ENCODE data around the gene DDX31.
A peak's percentile ranks its signal among the peaks of the same experiment; 100 is the strongest.
"Not testable (repeated sequence)": the region's sequence is repeated elsewhere in the genome, so short reads cannot be mapped to it uniquely, and the experiment has no call there.

Gene DDX31

DNA sequence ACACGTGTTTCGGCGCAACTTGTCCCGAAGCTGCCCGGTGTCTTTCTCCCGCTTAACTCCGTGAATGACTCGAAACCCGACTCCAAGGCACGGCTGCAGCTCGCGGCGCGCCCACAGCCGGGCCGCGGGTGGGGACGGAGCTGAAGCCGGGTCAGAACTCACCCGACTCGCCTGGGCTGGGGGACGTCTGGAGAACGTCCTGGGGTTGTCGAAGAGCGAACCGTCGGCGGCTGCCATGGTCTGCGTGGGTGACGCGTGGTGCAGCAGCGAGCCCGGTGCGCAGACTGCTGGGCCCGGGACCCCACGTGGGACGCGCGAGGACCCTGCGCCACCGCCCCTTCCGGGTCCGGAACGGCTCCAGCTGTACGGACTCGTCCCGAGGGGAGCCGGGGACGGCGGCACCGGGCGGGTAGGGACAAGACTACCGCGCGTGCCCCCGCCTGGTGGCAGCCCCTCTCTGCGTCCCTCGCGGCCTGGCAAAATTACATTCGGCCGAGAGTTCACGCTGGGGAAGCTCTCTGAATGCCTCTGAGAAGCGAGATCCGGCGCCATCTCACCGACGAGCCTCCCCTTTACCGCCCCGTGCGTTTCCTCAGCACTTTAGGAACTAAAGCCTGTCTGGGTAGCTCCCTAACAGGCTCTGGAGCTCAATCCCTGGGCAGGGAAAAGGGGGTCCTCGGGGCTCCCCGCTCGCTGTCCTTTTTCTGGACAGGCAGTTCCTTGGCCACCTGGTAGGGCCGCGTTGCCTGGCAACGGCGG is at the start of gene DDX31:
TSS of gene DDX31 (minus strand) at position 286 of the 759 bp plus-strand sequence. CDS start at position 237, 49 bp downstream.
- Mint-ChIP-seq H3K4me3 (peak within 1 kb of the TSS; percentile 92), H3K4me1 (ENCODE audit: low read depth) (peaks cover 47% of the 10 kb centered on the region), H3K36me3 (ENCODE audit: low read depth) (peaks cover 36% of the 10 kb centered on the region), H3K27ac (peak within 1 kb of the TSS; percentile 92), H3K9me3 (no peaks in the 10 kb centered on the region), H3K27me3 (no peaks in the 10 kb centered on the region)

- not testable (repeated sequence) for H3K4me1 Mint-ChIP-seq (ENCODE audit: low read depth); H3K27ac Mint-ChIP-seq; H3K36me3 Mint-ChIP-seq (ENCODE audit: low read depth); H3K9me3 Mint-ChIP-seq; H3K4me3 Mint-ChIP-seq
- peaks cover 29% of the 10 kb centered on the region for H3K27me3 Mint-ChIP-seq
Measured at GRCh38 chr9:132718381-132718928, 48.7 kb upstream of the DDX31 start.

GRCh38 chr9:132717326-132717945 is 47.7 kb upstream of the DDX31 start:
- peaks cover 4% of the 10 kb centered on the region for H3K4me1 Mint-ChIP-seq (ENCODE audit: low read depth)
- peaks cover 28% of the 10 kb centered on the region for H3K27me3 Mint-ChIP-seq
- no peaks in the 10 kb centered on the region for H3K9me3 Mint-ChIP-seq
- no peak overlapping the region for H3K27ac Mint-ChIP-seq
- H3K4me3 Mint-ChIP-seq: no peak overlapping the region
- no peaks in the 10 kb centered on the region for H3K36me3 Mint-ChIP-seq (ENCODE audit: low read depth)

- Mint-ChIP-seq H3K4me1 (ENCODE audit: low read depth) (peaks cover 4% of the 10 kb centered on the region), H3K9me3 (no peaks in the 10 kb centered on the region), H3K36me3 (ENCODE audit: low read depth) (no peaks in the 10 kb centered on the region), H3K4me3 (no peak overlapping the region), H3K27me3 (peaks cover 28% of the 10 kb centered on the region), H3K27ac (no peak overlapping the region)
Measured at GRCh38 chr9:132716007-132716406, 46.2 kb upstream of the DDX31 start.

- Mint-ChIP-seq H3K4me1 (ENCODE audit: low read depth) (no peaks in the 10 kb centered on the region), H3K4me3 (no peak overlapping the region), H3K27me3 (peaks cover 13% of the 10 kb centered on the region)
Measured at GRCh38 chr9:132712753-132713152, 43.0 kb upstream of the DDX31 start.

GRCh38 chr9:132711846-132712245 is 42.1 kb upstream of the DDX31 start:
- Mint-ChIP-seq H3K27ac (no peak overlapping the region), H3K4me3 (no peak overlapping the region), H3K27me3 (peaks cover 6% of the 10 kb centered on the region), H3K4me1 (ENCODE audit: low read depth) (no peaks in the 10 kb centered on the region), H3K9me3 (no peaks in the 10 kb centered on the region), H3K36me3 (ENCODE audit: low read depth) (no peaks in the 10 kb centered on the region)

More at GRCh38 chr9:132712753-132713152, 43.0 kb upstream of the DDX31 start:
- Mint-ChIP-seq H3K9me3 (no peaks in the 10 kb centered on the region), H3K36me3 (ENCODE audit: low read depth) (no peaks in the 10 kb centered on the region), H3K27ac (no peak overlapping the region)

DNA sequence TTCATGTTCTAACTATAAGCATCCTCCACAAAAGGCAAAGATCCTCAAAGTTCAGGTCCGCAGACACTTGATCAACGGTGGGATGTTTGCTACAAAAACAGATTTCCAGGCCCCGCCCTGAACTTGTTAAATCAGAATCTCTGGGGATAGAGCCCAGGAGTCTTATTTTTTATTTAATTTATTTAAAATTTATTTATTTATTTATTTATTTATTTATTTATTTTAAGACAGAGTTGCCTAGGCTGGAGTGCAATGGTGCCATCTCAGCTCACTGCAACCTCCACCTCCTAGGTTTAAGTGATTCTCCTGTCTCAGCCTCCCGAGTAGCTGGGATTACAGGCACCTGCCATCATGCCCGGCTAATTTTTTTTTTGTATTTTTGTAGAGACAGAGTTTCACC is 41.4 kb upstream of the DDX31 start:
- not testable (repeated sequence) for H3K4me1 Mint-ChIP-seq (ENCODE audit: low read depth); H3K36me3 Mint-ChIP-seq (ENCODE audit: low read depth); H3K27ac Mint-ChIP-seq; H3K9me3 Mint-ChIP-seq; H3K4me3 Mint-ChIP-seq
- H3K27me3 Mint-ChIP-seq: peaks cover 12% of the 10 kb centered on the region

DNA sequence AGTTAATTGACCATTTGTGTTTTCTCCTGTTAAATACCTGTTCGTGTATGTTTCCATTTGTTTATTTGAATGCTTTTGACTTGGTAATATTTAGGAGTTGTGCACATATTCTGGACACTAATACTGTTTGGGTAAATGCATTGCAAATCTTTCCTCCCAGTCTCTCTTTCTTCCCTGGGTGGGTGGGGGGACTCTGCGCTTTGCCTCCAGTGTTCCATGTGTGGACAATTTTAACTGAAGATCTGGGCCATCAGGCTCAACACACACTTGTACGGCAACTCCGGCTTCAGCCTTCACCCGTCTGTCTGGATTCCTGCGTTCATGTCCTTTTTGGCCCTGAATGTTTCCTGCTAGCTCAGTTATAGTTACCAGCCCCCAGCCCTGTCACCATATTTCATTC is 40.5 kb upstream of the DDX31 start:
- Mint-ChIP-seq H3K36me3 (ENCODE audit: low read depth) (no peaks in the 10 kb centered on the region), H3K9me3 (no peaks in the 10 kb centered on the region), H3K27ac (no peak overlapping the region), H3K27me3 (peaks cover 13% of the 10 kb centered on the region), H3K4me1 (ENCODE audit: low read depth) (no peaks in the 10 kb centered on the region), H3K4me3 (no peak overlapping the region)

- Mint-ChIP-seq H3K4me3 (no peak overlapping the region), H3K27me3 (peaks cover 18% of the 10 kb centered on the region), H3K27ac (no peak overlapping the region), H3K9me3 (no peaks in the 10 kb centered on the region), H3K4me1 (ENCODE audit: low read depth) (no peaks in the 10 kb centered on the region), H3K36me3 (ENCODE audit: low read depth) (no peaks in the 10 kb centered on the region)
Measured at GRCh38 chr9:132708769-132709430, 39.1 kb upstream of the DDX31 start.

- no peaks in the 10 kb centered on the region for H3K9me3 Mint-ChIP-seq
- no peaks in the 10 kb centered on the region for H3K36me3 Mint-ChIP-seq (ENCODE audit: low read depth)
- H3K27me3 Mint-ChIP-seq: peaks cover 20% of the 10 kb centered on the region
- H3K4me3 Mint-ChIP-seq: no peak overlapping the region
- no peak overlapping the region for H3K27ac Mint-ChIP-seq
- H3K4me1 Mint-ChIP-seq (ENCODE audit: low read depth): no peaks in the 10 kb centered on the region
Measured at GRCh38 chr9:132708239-132708638, 38.5 kb upstream of the DDX31 start.

GRCh38 chr9:132703336-132703735 is 33.6 kb upstream of the DDX31 start:
- H3K36me3 Mint-ChIP-seq (ENCODE audit: low read depth): no peaks in the 10 kb centered on the region
- H3K27me3 Mint-ChIP-seq: peaks cover 26% of the 10 kb centered on the region
- H3K4me1 Mint-ChIP-seq (ENCODE audit: low read depth): no peaks in the 10 kb centered on the region
- no peaks in the 10 kb centered on the region for H3K9me3 Mint-ChIP-seq
- no peak overlapping the region for H3K27ac Mint-ChIP-seq
- no peak overlapping the region for H3K4me3 Mint-ChIP-seq

DNA sequence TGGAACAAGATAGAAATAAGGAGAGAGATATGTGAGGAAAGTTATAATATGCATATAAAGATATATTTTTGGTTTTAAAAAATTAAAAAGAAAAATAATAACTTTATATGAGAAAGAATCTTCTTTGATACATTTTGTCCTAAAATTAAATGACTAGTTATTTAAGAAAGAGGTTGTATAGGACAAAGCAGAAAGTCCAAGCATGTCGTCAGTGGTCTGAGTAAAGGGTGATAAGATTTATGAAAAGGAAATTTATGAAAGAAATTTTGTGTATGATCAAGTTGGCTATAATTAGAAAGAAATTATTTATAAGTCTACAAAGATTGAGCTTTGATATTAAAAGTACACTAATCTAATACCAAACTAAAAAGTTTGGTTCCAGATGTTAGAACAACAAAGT is 32.5 kb upstream of the DDX31 start:
- Mint-ChIP-seq H3K4me3 (no peak overlapping the region), H3K27ac (no peak overlapping the region), H3K9me3 (peaks cover 5% of the 10 kb centered on the region), H3K36me3 (ENCODE audit: low read depth) (peaks cover 5% of the 10 kb centered on the region), H3K27me3 (peaks cover 27% of the 10 kb centered on the region), H3K4me1 (ENCODE audit: low read depth) (no peaks in the 10 kb centered on the region)

- Mint-ChIP-seq H3K36me3 (ENCODE audit: low read depth) (peaks cover 8% of the 10 kb centered on the region), H3K27ac (no peak overlapping the region), H3K4me3 (no peak overlapping the region), H3K27me3 (peaks cover 20% of the 10 kb centered on the region), H3K4me1 (ENCODE audit: low read depth) (no peaks in the 10 kb centered on the region), H3K9me3 (peaks cover 17% of the 10 kb centered on the region)
Measured at GRCh38 chr9:132699956-132700355, 30.2 kb upstream of the DDX31 start.

DNA sequence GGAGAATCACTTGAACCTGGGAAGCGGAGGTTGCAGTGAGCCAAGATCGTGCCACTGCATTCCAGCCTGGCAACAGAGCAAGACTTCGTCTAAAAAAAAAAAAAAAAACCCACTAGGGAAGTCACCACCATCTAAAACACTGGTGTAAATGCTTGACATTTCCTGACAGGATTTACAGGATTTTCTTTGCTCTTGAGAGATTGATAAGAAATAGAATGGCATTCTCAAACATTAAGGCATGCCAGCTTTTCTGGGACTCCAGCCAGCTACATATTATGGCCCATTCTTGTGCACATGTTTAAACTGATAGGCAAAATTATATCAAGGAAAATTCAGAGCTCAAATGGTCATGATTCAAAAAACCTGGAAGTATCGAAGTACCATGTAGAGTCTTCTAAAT is 29.2 kb upstream of the DDX31 start:
- H3K27ac Mint-ChIP-seq: no peak overlapping the region
- peaks cover 15% of the 10 kb centered on the region for H3K27me3 Mint-ChIP-seq
- H3K36me3 Mint-ChIP-seq (ENCODE audit: low read depth): peaks cover 12% of the 10 kb centered on the region
- no peaks in the 10 kb centered on the region for H3K4me1 Mint-ChIP-seq (ENCODE audit: low read depth)
- no peak overlapping the region for H3K4me3 Mint-ChIP-seq
- peaks cover 24% of the 10 kb centered on the region for H3K9me3 Mint-ChIP-seq

DNA sequence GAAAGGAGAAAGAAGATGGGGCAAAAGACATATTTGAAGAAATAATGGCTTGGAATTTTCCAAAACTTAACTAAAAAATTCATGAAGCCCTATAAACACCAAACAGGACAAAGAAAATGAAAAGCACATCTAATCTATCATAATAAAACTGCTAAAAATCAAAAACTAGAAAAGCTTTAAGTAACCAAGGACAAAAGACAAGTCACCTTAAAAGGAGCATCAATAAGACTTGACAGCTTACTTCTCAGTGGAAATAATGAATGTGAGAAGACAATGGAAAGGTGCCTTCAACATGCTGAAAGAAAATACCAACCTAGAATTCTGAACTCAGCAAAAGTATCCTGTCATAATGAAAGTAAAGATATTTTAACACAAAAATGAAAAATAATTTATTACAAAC is 27.4 kb upstream of the DDX31 start:
- no peak overlapping the region for H3K27ac Mint-ChIP-seq
- peaks cover 7% of the 10 kb centered on the region for H3K27me3 Mint-ChIP-seq
- no peaks in the 10 kb centered on the region for H3K4me1 Mint-ChIP-seq (ENCODE audit: low read depth)
- H3K4me3 Mint-ChIP-seq: no peak overlapping the region
- peaks cover 22% of the 10 kb centered on the region for H3K36me3 Mint-ChIP-seq (ENCODE audit: low read depth)
- H3K9me3 Mint-ChIP-seq: peaks cover 24% of the 10 kb centered on the region

Data from stimulated activated naive CD8-positive, alpha-beta T cell treated with anti-CD3 and anti-CD28 coated beads, Interleukin-15, Interleukin-2, amounts not matched to agents 100 ng/mL and 50 ng/mL, for 24 hours (primary cell).